GM18867 (cell line): ENCODE data around the gene HSBP1L1.
"Not testable (repeated sequence)": the region's sequence is repeated elsewhere in the genome, so short reads cannot be mapped to it uniquely, and the experiment has no call there.

ENCODE experiments used
- ATAC-seq: cut with Tn5 transposase; IDR thresholded peaks from one replicate; pipeline ENCODE4 v1.9.1; 2021; ENCODE audit warnings: mild to moderate bottlenecking, moderate library complexity; ENCODE audit not compliant: unreplicated experiment

Gene HSBP1L1

GRCh38 chr18:79960161-79960801 lies 4.2 kb upstream of the HSBP1L1 start:
- ATAC-seq, result not testable (repeated sequence)

DNA sequence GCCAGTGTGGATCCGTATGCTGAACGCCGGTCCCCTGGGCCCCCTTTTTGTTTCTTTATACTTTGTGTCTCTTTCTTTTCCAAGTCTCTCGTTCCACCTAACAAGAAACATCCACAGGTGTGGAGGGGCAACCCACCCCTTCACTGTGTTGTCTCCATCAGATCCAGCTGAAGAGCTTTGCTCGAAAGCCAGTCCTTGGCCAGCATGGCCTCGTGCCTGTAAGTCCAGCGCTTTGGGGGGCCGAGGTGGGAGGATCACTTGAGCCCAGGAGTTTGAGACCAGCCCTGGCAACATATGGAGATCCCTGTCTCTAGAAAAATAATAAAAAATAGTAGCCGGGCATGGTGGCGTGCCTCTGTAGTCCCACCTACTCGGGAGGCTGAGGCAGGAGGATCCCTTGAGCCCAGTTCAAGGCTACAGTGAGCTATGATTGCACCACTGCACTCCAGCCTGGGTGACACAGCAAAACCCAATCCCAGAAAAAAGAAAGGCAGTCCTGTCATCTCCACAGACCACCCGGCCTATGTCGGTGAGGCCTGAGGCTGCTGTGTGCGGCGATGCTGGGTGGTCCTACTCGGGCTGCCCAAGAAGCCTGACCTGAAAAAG lies 3.4 kb upstream of the HSBP1L1 start:
- no peak for ATAC-seq

DNA sequence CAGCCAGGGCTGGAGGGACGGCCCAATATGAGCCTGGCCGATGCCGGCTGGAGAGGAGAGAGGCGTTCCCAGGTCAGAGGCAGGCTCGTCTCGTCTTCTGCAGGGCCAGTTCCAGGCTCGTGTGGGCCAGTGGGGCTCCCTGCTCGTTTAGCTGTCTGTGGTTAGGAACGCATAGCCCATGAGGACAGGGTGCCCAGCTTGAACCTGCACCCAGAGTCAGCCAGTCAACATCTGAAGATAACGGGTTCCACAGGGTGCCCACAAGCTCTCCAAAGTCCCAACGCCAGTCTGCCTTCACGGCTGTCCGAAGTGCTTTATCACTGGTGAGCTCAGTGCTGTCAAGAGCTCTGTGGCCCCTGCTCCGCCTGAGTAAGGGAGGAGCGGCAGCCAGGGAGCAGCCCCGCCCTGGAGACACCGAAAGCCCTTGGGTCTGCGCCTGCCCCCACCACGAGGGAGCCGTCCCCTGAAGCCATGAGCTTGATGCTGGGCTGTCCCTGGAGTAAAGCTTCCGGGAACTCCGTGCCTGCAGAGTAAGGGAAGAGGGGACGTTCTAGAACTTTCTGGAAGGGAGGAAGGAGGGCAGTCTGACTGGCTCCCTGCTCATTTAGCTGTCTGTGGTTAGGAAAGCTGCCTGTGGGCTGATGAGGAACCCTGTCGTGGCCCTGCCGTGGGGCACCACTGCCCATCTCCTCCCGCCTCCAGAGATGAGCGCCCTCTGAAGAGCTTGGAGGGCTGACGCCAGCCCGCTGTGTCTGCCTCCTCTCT lies 2.7 kb upstream of the HSBP1L1 start:
- no peak for ATAC-seq

- ATAC-seq, result no peak
Observed at GRCh38 chr18:79962311-79962710, 2.1 kb upstream of the HSBP1L1 start.

DNA sequence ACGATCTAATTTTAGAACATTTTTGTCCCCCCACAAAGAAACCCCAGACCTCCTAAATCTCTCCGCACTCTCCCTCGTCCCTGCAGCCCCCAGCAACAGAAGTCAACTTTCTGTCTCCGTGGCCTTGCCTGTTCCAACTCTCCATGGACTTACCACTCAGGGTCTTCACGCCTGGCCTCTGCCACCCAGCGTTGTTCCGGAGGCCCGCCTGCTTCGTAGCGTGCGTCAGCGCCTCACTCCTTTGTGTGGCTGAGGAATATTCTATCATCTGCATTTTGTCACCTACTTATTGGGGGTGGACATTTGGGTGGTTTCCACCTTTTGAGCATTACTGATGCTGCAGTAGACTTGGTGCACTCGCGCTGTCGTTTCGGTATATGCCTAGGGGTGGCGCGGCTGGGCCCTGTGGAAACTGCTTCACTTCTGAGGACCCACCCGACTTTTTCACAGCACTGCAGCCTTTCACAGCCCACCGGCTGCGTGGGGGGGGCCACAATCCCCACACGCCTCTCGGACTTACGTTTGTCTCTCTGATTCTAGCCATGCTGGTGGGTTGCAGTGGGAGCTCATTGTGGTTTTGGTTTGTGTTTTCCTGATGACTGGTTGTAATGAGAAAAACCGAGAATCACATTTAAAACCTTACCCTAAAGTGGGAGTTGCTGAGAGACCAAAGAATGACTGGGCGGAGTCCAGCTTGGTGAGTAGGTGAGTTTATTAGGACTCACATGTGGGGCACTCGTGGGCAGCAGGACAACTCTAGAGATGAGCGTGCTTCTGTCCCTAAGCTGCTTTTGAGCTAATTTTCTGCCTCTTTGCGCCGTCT lies 1.4 kb upstream of the HSBP1L1 start:
- ATAC-seq, result peak; percentile 63

- no peak for ATAC-seq
Observed at GRCh38 chr18:79963658-79964329, 649 bp upstream of the HSBP1L1 start.

GRCh38 chr18:79965119-79965902 lies 868 bp downstream of the HSBP1L1 start:
- no peak for ATAC-seq

DNA sequence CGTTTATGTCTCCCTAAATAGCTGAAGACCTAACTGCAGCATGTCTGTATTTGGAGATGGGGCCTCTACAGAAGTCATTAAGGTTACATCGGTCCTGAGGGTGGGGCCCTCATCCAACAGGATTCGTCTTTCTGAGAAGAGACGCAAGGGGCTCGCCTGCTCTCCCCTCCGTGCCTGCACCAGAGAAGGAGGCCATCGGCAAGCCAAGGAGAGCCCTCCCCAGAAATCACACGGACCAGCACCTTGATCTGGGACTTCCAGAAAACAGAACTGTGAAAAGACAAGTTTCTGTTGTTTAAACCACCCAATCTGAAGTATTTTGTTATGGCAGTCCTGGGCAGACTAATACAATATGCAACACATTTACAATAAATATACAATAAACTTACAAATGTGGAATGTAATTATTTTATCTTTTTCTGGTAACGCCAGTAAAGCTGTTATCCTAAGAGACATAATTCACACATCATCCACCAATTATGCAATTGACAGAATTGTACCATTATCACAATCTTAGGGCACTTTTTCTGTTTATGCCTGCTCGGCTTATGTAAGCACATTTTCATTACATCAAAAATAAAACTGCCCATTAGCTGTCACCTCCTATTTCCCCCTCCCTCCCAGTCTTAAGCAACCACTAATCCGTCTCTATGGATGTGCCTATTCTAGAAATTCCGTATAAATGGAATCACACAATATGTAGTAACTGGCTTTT lies 6.1 kb downstream of the HSBP1L1 start:
- ATAC-seq, result no peak

DNA sequence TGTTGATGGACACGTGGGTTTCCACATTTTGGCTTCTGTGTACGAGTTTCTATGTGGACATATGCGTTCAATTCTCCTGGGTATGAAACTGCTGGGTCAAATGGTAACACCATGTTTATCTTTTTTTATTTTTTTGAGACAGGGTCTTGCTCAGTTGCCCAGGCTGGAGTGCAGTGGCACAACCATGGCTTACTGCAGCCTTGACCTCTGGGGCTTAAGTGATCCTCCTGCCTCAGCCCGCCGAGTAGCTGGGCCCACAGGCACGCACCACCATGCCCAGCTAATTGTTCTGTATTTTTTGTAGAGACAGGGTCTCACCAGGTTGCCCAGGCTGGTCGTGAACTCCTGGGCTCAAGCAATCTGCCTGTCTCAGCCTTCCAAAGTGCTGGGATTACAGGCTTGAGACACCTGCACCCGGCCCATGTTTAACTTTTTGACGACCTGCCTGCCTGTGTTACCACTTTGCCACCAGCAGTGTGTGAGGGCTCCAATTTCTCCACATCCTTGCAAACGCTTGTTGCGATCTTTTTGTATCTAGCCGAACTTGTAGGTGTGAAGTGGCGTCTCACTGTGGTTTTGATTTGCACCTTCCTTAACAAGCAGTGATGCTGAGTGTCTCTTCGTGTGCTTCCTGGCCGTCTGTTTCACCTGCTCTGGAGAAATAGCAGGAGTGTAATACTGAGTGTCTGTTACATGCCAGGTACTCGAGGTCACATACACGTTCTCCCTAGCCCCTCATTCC lies 6.9 kb downstream of the HSBP1L1 start:
- no peak for ATAC-seq

DNA sequence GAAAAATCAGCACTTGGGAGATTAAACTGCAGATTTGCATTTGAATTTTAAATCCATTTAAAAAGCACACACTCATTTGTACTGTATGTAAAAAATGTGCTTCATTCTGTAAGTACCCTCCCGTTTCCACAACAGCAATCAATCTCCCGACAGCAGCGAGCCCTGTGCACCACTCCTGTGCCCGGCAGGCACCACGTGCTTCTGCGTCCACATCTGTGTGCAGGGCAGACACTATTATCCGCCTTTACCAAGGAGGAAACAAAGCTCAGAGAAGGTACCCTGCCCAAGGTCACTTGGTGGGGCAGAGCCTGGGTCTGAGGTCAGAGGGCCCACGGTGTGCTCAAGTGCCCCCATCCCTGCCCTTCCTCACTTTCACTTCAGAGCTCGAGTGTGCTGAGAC lies 7.5 kb downstream of the HSBP1L1 start:
- ATAC-seq, result no peak

- no peak for ATAC-seq
Observed at GRCh38 chr18:79972720-79973119, 8.3 kb downstream of the HSBP1L1 start.

GRCh38 chr18:79973517-79973916 lies 9.1 kb downstream of the HSBP1L1 start:
- ATAC-seq, result no peak

- no peak for ATAC-seq
Observed at GRCh38 chr18:79974025-79974654, 9.7 kb downstream of the HSBP1L1 start.

GRCh38 chr18:79975043-79975442 lies 10.6 kb downstream of the HSBP1L1 start:
- ATAC-seq, result no peak

DNA sequence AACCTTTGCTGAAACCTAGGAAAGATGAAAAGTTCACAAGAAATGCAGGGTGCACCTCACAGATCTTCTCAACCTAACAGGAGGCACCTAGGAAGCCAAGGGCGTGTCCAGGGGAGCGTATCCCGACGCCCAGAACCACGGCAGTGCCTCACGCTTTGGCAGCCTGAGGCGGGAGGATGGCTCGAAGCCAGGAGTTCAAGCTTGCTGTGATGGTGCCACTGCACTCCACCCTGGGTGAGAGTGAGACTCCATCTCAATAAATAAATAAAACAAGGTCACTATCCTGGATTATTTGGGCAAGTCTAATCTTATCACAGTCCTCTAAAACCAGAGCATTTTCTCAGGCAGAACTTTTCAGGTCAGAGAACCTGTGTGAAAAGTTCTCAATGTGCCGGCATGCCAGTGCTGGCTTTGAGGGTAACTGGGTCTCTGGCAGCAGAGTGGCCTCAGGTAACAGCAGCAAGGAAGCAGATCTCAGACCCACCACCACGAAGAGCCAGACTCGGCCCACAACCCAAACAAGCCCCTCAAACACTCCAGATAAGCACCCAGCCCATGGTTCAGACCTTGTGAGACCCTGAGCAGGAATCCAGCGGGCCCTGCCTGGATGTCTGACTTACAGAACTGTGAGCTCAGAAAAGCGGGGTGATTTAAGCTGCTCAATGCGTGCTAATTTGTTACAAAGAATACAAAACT lies 11.7 kb downstream of the HSBP1L1 start:
- no peak for ATAC-seq

GRCh38 chr18:79979843-79980242 lies 15.4 kb downstream of the HSBP1L1 start:
- ATAC-seq, result no peak

GRCh38 chr18:79980585-79980984 lies 16.1 kb downstream of the HSBP1L1 start:
- no peak for ATAC-seq

DNA sequence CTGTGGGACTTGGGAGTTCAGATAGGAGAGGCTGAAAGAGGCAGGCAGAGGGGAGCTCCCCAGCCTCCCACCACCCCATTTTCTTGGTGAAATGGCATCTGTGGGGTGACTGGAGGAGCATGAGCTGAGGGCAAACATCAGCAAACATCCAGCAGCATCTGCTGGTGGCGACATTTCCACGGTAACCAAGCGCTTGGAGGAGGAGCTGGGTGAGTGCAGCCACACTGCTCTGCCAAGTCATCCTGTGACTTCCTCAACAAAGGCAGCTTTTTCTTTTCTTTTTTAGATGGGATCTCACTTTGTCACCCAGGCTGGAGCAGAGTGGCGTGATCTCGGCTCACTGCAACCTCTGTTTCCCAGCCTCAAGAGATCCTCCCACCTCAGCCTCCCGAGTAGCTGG lies 18.3 kb downstream of the HSBP1L1 start:
- ATAC-seq, result no peak
